ENCODE measurements around the gene TNFRSF25.

DNA sequence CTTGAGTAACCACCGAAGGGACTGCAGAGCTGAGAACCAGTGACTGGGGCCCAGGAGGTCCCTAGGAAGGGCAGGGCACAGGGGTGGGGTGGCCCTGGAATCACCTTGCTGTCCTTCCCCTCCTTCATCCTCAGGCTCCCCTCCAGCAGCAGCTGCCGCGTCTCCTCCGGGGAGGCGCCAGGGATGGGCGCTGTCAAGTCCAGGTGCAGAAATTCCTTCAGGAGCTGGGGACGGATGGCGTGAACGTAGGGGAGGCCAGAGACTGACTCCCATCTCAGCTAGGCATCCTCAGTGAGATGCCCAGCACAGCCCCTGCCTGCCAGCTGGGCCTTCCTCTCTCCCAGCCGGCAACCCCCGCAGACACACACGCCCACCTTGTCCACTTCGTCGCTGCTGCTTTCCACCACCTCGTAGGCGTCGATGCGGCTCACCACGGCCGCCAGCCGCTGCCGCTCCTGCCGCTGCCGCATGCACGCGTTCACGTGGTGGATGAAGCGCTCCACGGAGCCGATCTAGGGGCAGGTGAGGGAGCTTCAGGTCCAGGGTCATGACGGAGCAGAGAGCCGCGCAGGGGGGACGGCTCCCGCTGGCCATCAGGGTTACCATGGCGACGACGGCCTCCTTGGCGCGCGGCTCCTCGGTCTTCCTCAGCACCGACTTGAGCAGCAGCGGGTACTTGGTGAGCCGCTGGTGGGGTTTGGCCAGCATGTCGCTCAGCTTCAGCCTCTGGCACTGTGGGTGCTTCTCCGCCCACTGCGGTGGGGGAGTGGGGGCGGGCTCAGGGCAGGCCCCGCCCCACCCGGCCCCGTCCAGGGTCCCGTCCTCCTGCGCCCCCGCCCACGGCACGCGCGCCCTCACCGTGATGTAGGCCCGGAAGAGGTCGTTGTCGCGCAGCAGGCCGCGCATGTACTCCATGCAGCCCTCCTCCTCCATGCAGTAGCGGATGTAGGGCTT, 4.4 kb upstream of the TNFRSF25 start:
- TF ChIP-seq CTCF (IDR thresholded peaks at IDR 0.05 in 4 of 5, conservative IDR thresholded peaks at IDR 0.05 in 1 of 5) (no peak), POLR2A (IDR thresholded peaks at IDR 0.05) (no peak)

Measured in gastrocnemius medialis (tissue), 4 donors.